OCI-LY1 (cell line): ENCODE results near the gene LRRC8D.

ENCODE experiments used
- H2AFZ ChIP-seq: fragments of 200-600 bp; sonication (generic), shearing (Covaris generic); 2 replicates; pipeline ENCODE4 v1.6.0; 2014; ENCODE audit warnings: antibody characterized with exemption, mild to moderate bottlenecking, low read length
- H3F3A ChIP-seq: fragments of 200-600 bp; sonication (generic), shearing (Covaris generic); 2 replicates; pipeline ENCODE4 v1.6.0; 2014; ENCODE audit warnings: mild to moderate bottlenecking, antibody characterized with exemption, low read length, moderate library complexity; ENCODE audit not compliant: insufficient read depth
- H3K27ac ChIP-seq: fragments of 200-600 bp; sonication (generic); 2 replicates; pipeline ENCODE4 v1.5.1; 2014; ENCODE audit warnings: low read length, mixed run types, mild to moderate bottlenecking, low read depth; ENCODE audit not compliant: poor library complexity, severe bottlenecking
- H3K27me3 ChIP-seq: fragments of 200-600 bp; sonication (generic); 2 replicates; pipeline ENCODE4 v1.6.0; 2014; ENCODE audit warnings: antibody characterized with exemption, mild to moderate bottlenecking, low read length, moderate library complexity; ENCODE audit not compliant: insufficient read depth
- H3K36me3 ChIP-seq: fragments of 200-600 bp; sonication (generic); 2 replicates; pipeline ENCODE4 v1.6.1; 2014; ENCODE audit warnings: mild to moderate bottlenecking, antibody characterized with exemption, low read length, moderate library complexity, mixed read lengths; ENCODE audit not compliant: insufficient read depth
- H3K4me1 ChIP-seq: fragments of 200-600 bp; sonication (generic); 2 replicates; pipeline ENCODE4 v1.5.1; 2014; ENCODE audit warnings: mild to moderate bottlenecking, low read length, moderate library complexity; ENCODE audit not compliant: insufficient read depth, severe bottlenecking
- H3K4me2 ChIP-seq: fragments of 200-600 bp; sonication (generic), shearing (Covaris generic); 2 replicates; pipeline ENCODE4 v1.6.1; 2014; ENCODE audit warnings: low read length
- H3K4me3 ChIP-seq: fragments of 200-600 bp; sonication (generic); 2 replicates; pipeline ENCODE4 v1.5.1; 2014; ENCODE audit warnings: low read length, low read depth, mild to moderate bottlenecking, mixed read lengths; ENCODE audit not compliant: poor library complexity, severe bottlenecking
- H3K79me2 ChIP-seq: fragments of 200-600 bp; shearing (Covaris generic); 2 replicates; pipeline ENCODE4 v1.6.1; 2016; ENCODE audit warnings: mixed run types, low read length, mixed read lengths; ENCODE audit not compliant: insufficient read depth
- H3K9ac ChIP-seq: fragments of 200-600 bp; sonication (generic), shearing (Covaris generic); 2 replicates; pipeline ENCODE4 v1.6.1; 2014; ENCODE audit warnings: mild to moderate bottlenecking, low read length, mixed read lengths
- H3K9me2 ChIP-seq: fragments of 200-600 bp; sonication (generic), shearing (Covaris generic); 2 replicates; pipeline ENCODE4 v1.6.1; 2014; ENCODE audit warnings: low read depth, mild to moderate bottlenecking, low read length, mixed read lengths
- H3K9me3 ChIP-seq: fragments of 200-600 bp; shearing (Covaris generic); 2 replicates; pipeline ENCODE4 v1.6.1; 2014; ENCODE audit warnings: low read length, mixed read lengths
- H4K20me1 ChIP-seq: fragments of 200-600 bp; sonication (generic), shearing (Covaris generic); 2 replicates; pipeline ENCODE4 v1.6.0; 2016; ENCODE audit warnings: mild to moderate bottlenecking, low read length; ENCODE audit not compliant: insufficient read depth
- CTCF ChIP-seq: fragments of 200-600 bp; sonication (generic), shearing (Covaris generic); IDR thresholded peaks from 2 replicates; pipeline ENCODE4 v1.5.1; 2017; ENCODE audit warnings: mild to moderate bottlenecking, antibody characterized with exemption, low read length, moderate library complexity, mixed read lengths
- EZH2 ChIP-seq: fragments of 200-600 bp; sonication (generic), shearing (Covaris generic); IDR thresholded peaks from 2 replicates; pipeline ENCODE4 v1.8.0; 2017; ENCODE audit warnings: borderline replicate concordance, mixed run types, mild to moderate bottlenecking, antibody characterized with exemption, low read length, moderate library complexity, mixed read lengths

Gene LRRC8D

GRCh38 chr1:89889323-89889615 lies 68.4 kb downstream of the LRRC8D start:
- peaks cover 17% of the 10 kb centered on the region; the same call in 1 of the 2 replicates for H3K36me3 ChIP-seq
- H3F3A ChIP-seq: 0 out of 2 replicates have a peak, but pooled peaks cover 4% of the 10 kb centered on the region
- peaks cover 11% of the 10 kb centered on the region for H3K79me2 ChIP-seq
- H3K9me2 ChIP-seq: no peaks in the 10 kb centered on the region
- no peak for TF ChIP-seq CTCF
- TF ChIP-seq EZH2: no peak
- no peak overlapping the region for H3K4me2 ChIP-seq
- no peak overlapping the region for H3K9ac ChIP-seq
- no peak overlapping the region for H3K4me3 ChIP-seq
- no peaks in the 10 kb centered on the region for H3K9me3 ChIP-seq
- no peaks in the 10 kb centered on the region for H4K20me1 ChIP-seq
- H3K27me3 ChIP-seq: no peaks in the 10 kb centered on the region
- H3K27ac ChIP-seq: no peak overlapping the region
- no peak overlapping the region for H2AFZ ChIP-seq
- no peaks in the 10 kb centered on the region for H3K4me1 ChIP-seq

- H3K4me1 ChIP-seq: no peaks in the 10 kb centered on the region
- H3K9me3 ChIP-seq: no peaks in the 10 kb centered on the region
- peaks cover 11% of the 10 kb centered on the region for H3K79me2 ChIP-seq
- no peak overlapping the region for H3K4me3 ChIP-seq
- H4K20me1 ChIP-seq: no peaks in the 10 kb centered on the region
- peaks cover 17% of the 10 kb centered on the region; the same call in 1 of the 2 replicates for H3K36me3 ChIP-seq
- H2AFZ ChIP-seq: no peak overlapping the region
- no peak overlapping the region for H3K4me2 ChIP-seq
- H3K9ac ChIP-seq: no peak overlapping the region
- H3K27me3 ChIP-seq: no peaks in the 10 kb centered on the region
- TF ChIP-seq EZH2 (no peak), CTCF (no peak)
- no peaks in the 10 kb centered on the region for H3K9me2 ChIP-seq
- no peak overlapping the region for H3K27ac ChIP-seq
- 0 out of 2 replicates have a peak, but pooled peaks cover 4% of the 10 kb centered on the region for H3F3A ChIP-seq
Measured at GRCh38 chr1:89890085-89890752, 69.4 kb downstream of the LRRC8D start.

GRCh38 chr1:89892816-89893215 lies 72.0 kb downstream of the LRRC8D start:
- peaks cover 11% of the 10 kb centered on the region for H3K79me2 ChIP-seq
- H3K27me3 ChIP-seq: no peaks in the 10 kb centered on the region
- H3K9me2 ChIP-seq: no peaks in the 10 kb centered on the region
- no peaks in the 10 kb centered on the region for H3K4me1 ChIP-seq
- H2AFZ ChIP-seq: no peak overlapping the region
- H3F3A ChIP-seq: 0 out of 2 replicates have a peak, but pooled peaks cover 4% of the 10 kb centered on the region
- no peak overlapping the region for H3K27ac ChIP-seq
- H3K9me3 ChIP-seq: no peaks in the 10 kb centered on the region
- H3K4me3 ChIP-seq: no peak overlapping the region
- no peak overlapping the region for H3K9ac ChIP-seq
- no peak overlapping the region for H3K4me2 ChIP-seq
- peaks cover 22% of the 10 kb centered on the region; the same call in 1 of the 2 replicates for H3K36me3 ChIP-seq
- H4K20me1 ChIP-seq: no peaks in the 10 kb centered on the region
- TF ChIP-seq CTCF (no peak), EZH2 (no peak)
